ENCODE measurements around the gene HECA. TPM values are rescaled to one million over a fixed set of nuclear protein-coding genes. Genes with fewer than 3 reads are reported as not detected.

HECA gene
- total and polyA plus RNA-seq, 2 of the 8 experiments (the other 6 are each of a cell fraction or from before 2014, with no cell fraction given) = 2.4 to 9.2 TPM

DNA sequence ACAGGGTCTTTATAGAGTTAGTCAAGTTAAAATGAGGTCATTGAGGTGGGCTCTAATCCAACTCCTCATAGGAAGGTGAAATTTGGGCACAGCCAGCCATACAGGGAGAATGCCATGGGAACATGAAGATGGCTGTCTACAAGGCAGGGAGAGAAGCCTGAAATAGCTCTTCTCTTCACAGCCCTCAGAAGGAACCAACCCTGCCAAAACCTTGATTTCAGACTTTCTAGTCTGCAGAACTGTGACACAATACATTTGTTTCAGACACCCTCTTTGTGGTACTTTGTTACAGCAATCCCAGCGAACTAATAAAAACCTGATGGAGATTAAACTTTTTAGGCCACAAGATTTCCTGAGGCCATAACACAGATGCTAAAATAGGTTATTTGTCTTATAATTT lies 43.1 kb upstream of the HECA start:
- no peak overlapping the region for H4K5ac ChIP-seq (ENCODE audit: insufficient read length, low read depth, low read length)
- H2BK5ac ChIP-seq (ENCODE audit: low read depth, low read length) = no peak overlapping the region
- TF ChIP-seq SP1 (IDR thresholded peaks at IDR 0.05; ENCODE audit: low read depth, low read length) = no peak
- TF ChIP-seq CEBPB (IDR thresholded peaks at IDR 0.05; ENCODE audit: low read depth, low read length) = no peak
- no peak for TF ChIP-seq RXRA (IDR thresholded peaks at IDR 0.05; ENCODE audit: insufficient read depth, low read depth, low read length)
- TF ChIP-seq USF2 (IDR thresholded peaks at IDR 0.05; ENCODE audit: low read length) = no peak
- no peak for TF ChIP-seq GTF2F1 (IDR thresholded peaks at IDR 0.05; ENCODE audit: borderline replicate concordance, low read depth, low read length)
- no peak for TF ChIP-seq PHF8 (conservative IDR thresholded peaks at IDR 0.05; ENCODE audit: low read depth, low read length)
- no peak for TF ChIP-seq EP300 (IDR thresholded peaks at IDR 0.05; ENCODE audit: borderline replicate concordance in 1 of 2, low read depth in 2 of 2, low read length in 2 of 2)
- no peak for TF ChIP-seq CREB1 (IDR thresholded peaks at IDR 0.05)

More for the DNA sequence above, 43.1 kb upstream of the HECA start:
- no peak overlapping the region for H3K56ac ChIP-seq (replicated peaks; ENCODE audit: insufficient read length, low read depth, low read length)
- POLR2A ChIA-PET (ENCODE audit: partially characterized antibody) = no interaction called here
- no peaks in the 10 kb centered on the region for H4K20me1 ChIP-seq (replicated peaks in 1 of 2; ENCODE audit: control insufficient read depth in 1 of 2, insufficient read depth in 2 of 2, low read length in 2 of 2)
- H3K9ac ChIP-seq (replicated peaks in 1 of 4; ENCODE audit: extremely low read depth in 1 of 4, low read depth in 3 of 4, low read length in 3 of 4) = no peak overlapping the region
- H3K4me2 ChIP-seq (ENCODE audit: insufficient read depth in 1 of 2, low read depth in 2 of 2, low read length in 2 of 2) = no peak overlapping the region
- no peak for DNase-seq (ENCODE audit: low read depth in 1 of 2, low spot score in 2 of 2)
- no peaks in the 10 kb centered on the region for H3K4me1 ChIP-seq (replicated peaks in 1 of 4; ENCODE audit: control insufficient read depth in 3 of 4, insufficient read depth in 4 of 4, low read length in 3 of 4)
- 100% methylated on average over 1 of the region's 1 CpG; no CpG with 5 or more reads in 1 of the 2 experiments for WGBS, 2 experiments (ENCODE audit: extremely low coverage in 1 of 2, insufficient coverage in 1 of 2, insufficient read length in 1 of 2, insufficient replicate concordance in 2 of 2, low coverage in 1 of 2, low lambda C conversion rate in 2 of 2, missing lambda C conversion rate in 1 of 2)
- no peak for FAIRE-seq
- no peak overlapping the region for H4K91ac ChIP-seq (replicated peaks; ENCODE audit: insufficient read length, low read length)
- H3K23me2 ChIP-seq (ENCODE audit: low read depth, low read length) = no peaks in the 10 kb centered on the region
- no peak overlapping the region for H2BK120ac ChIP-seq (replicated peaks; ENCODE audit: low read depth, low read length)
- H3K9me3 ChIP-seq (ENCODE audit: insufficient read depth in 2 of 2, low read depth in 1 of 2, low read length in 1 of 2) = no peaks in the 10 kb centered on the region
- no peak overlapping the region for H2BK12ac ChIP-seq (ENCODE audit: low read depth, low read length)
- no peak overlapping the region for H2BK20ac ChIP-seq (ENCODE audit: low read length)
- no peaks in the 10 kb centered on the region for H3K79me2 ChIP-seq (ENCODE audit: control insufficient read depth in 1 of 2, insufficient read depth in 2 of 2, low read length in 2 of 2)
- no peaks in the 10 kb centered on the region for H3K36me3 ChIP-seq (ENCODE audit: control insufficient read depth in 2 of 4, insufficient read depth in 4 of 4, low read length in 3 of 4)
- no peaks in the 10 kb centered on the region for H3K27me3 ChIP-seq (replicated peaks in 1 of 4; ENCODE audit: control insufficient read depth in 3 of 4, extremely low read depth in 1 of 4, insufficient read depth in 3 of 4, low read length in 3 of 4)
- no peak overlapping the region for H2AK5ac ChIP-seq (ENCODE audit: low read depth, low read length)
- H3K4ac ChIP-seq (replicated peaks; ENCODE audit: insufficient read length, low read depth, low read length) = no peak overlapping the region
- CTCF ChIA-PET (ENCODE audit: partially characterized antibody) = no interaction called here
- H3K14ac ChIP-seq (ENCODE audit: insufficient read length) = no peak overlapping the region
- H4K8ac ChIP-seq (ENCODE audit: extremely low read depth, insufficient read depth, low read length) = no peak overlapping the region
- H2BK15ac ChIP-seq (ENCODE audit: low read length) = no peak overlapping the region
- no peak overlapping the region for H3K4me3 ChIP-seq (ENCODE audit: extremely low read depth in 1 of 4, insufficient read depth in 2 of 4, low read depth in 3 of 4, low read length in 4 of 4)
- no peak overlapping the region for H3K23ac ChIP-seq (ENCODE audit: insufficient read length)
- no peak overlapping the region for H3K18ac ChIP-seq (ENCODE audit: extremely low read depth, low read length)
- H2AFZ ChIP-seq (ENCODE audit: low read length) = no peak overlapping the region
- no peaks in the 10 kb centered on the region for H3K79me1 ChIP-seq (ENCODE audit: low read depth, low read length)
- no peak overlapping the region for H3K27ac ChIP-seq (ENCODE audit: low read depth, low read length)
